GM19467 (cell line): ENCODE results near the gene WDR13.

Source experiments
- ATAC-seq: cut with Tn5 transposase; IDR thresholded peaks from one replicate; pipeline ENCODE4 v1.9.1; 2021; ENCODE audit warnings: mild to moderate bottlenecking, moderate library complexity; ENCODE audit not compliant: unreplicated experiment

The WDR13 gene

DNA sequence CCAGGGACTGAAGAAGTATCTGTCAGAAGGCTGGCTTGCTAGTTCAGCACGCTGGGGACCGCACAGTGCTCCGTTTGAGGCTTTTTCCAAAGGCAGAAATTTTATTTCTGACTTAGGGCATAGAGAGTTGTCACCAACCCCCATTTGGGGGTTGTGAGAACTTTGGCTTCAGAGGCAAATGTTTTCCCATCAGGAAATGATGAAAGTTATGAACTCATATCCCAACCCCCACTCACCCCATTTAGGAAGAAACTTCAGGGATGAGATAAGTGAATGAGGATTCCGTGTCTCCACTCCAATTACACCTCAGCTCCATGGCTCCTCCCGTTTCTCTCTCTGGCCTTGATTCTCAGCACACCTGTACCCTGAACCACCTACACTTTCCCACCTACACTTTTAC, 4.3 kb upstream of the WDR13 start:
- ATAC-seq, result no peak

DNA sequence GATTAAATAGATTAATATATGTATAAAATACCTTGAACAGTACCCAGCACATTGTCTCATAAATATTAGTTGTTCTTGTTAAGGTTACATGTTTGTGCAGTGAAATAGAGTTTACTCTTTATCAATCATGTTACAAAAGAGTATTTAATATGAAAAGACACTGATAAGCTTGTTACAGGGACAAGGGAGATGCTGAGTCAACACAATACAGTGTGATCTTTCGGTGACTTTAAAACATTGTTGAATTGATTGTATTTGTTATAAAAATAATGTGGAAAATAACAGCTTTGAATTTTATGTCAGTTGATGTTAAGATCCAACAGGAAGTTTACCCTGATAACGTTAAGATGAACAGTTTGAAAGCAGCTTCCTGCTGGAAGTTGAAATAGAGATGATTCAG, 1.4 kb upstream of the WDR13 start:
- ATAC-seq, result no peak

DNA sequence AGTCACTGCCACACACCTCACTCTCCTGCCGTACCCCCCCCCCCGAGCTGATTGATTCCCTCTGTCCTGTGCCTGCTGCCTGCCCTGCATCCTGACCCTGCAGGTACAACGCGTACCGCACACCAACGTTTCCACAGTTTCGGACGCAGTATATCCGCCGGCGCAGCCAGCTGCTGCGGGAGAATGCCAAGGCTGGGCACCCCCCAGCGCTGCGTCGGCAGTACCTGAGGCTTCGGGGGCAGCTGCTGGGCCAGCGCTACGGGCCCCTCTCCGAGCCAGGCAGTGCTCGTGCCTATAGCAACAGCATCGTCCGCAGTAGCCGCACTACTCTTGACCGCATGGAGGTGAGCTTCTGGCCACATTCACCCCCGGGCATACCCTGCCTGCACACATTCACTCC, 1.3 kb downstream of the WDR13 start:
- ATAC-seq, result no peak

DNA sequence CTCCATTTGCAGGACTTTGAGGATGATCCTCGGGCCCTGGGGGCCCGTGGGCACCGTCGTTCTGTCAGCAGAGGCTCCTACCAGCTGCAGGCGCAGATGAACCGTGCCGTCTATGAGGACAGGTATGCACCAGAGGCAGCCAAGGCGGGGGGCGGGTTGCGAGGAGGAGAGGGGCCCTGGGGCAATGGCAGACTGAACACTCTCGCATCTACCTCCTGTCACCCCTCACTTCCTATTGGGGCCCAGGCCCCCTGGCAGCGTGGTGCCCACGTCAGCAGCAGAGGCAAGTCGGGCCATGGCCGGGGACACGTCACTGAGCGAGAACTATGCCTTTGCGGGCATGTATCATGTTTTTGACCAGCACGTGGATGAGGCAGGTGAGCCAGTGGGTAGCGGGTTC, 2.0 kb downstream of the WDR13 start:
- ATAC-seq, result no peak

DNA sequence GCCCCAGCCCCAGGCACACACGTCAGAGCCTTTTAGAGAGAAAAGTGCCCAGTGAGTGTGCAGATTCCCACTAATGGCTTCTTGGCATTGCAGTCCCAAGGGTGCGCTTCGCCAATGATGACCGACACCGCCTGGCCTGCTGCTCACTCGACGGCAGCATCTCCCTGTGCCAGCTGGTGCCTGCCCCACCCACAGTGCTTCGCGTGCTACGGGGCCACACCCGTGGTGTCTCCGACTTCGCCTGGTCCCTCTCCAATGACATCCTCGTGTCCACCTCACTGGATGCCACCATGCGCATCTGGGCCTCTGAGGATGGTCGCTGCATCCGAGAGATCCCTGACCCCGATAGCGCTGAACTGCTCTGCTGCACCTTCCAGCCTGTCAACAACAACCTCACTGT, 2.9 kb downstream of the WDR13 start:
- no peak for ATAC-seq

DNA sequence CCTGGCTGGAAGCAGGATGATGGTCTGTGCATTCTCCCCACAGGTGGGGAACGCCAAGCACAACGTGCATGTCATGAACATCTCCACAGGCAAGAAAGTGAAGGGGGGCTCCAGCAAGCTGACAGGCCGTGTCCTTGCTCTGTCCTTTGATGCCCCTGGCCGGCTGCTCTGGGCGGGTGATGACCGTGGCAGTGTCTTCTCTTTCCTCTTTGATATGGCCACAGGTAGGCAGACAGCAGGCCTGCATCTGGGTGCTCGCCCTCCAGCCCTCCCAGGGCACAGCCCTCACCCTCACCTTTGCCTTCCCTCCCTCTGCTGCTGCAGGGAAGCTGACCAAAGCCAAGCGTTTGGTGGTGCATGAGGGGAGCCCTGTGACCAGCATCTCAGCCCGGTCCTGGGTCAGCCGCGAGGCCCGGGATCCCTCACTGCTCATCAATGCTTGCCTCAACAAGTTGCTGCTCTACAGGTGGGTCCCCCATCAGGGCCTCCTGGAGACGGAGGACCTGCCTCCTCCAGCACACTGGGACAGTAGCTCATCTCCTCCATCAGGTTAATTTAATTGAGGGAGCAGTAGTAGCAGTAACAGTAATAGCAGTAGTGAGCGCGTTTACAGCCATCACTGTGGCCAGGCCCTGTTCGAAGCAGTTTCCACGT, 4.6 kb downstream of the WDR13 start:
- ATAC-seq, result no peak

DNA sequence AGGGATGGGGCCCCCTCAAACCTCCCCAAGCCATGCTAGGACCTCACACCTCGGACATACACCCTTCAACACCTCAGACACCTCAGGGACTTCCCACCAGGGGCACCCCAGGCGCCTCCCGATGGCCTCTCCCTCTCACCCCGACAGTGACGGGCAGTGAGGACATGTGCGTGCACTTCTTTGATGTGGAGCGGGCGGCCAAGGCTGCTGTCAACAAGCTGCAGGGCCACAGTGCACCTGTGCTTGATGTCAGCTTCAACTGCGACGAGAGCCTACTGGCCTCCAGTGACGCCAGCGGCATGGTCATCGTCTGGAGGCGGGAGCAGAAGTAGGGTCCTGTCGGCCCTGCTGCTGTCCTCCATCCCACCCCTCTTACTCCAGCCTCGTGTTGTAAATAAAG, 7.4 kb downstream of the WDR13 start:
- ATAC-seq, result no peak

DNA sequence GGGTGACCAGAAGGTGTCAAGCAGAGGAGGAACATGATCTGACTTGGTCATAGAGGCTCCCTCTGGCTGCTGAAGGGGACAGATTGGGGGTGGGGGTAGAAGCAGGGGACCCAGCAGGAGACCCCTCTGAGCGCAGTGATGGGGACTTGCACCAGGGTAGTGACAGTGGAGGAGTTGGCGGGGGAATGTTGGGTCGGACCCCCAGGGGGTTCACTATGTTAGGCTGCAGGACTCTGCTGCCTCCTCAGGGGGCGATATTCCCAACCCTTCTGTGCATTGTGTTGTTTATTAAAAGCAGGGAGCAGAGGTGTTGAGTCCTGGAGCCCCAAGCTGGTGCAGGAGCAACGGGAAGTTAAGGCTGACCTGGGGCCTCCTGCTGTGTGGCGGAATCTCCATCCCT, 8.8 kb downstream of the WDR13 start:
- no peak for ATAC-seq

DNA sequence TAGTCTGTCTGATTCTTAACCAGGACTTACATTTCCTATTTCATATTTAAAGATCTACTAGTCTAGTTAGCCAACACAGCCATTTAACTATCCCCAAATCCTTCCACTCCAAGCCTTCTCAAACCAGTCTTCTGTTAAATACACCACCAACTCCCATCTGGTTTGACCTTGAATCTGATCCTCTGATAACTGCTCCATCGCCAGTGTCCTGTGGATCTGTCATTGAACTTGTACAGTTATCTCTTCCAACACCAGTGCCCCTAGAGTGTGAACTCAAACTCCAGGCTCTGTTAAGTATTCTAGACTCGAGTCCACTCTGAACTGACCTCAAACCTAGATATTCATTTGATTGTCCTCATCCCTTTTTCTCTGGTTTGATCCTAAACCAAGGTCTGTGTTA, 14.4 kb downstream of the WDR13 start:
- ATAC-seq, result no peak

DNA sequence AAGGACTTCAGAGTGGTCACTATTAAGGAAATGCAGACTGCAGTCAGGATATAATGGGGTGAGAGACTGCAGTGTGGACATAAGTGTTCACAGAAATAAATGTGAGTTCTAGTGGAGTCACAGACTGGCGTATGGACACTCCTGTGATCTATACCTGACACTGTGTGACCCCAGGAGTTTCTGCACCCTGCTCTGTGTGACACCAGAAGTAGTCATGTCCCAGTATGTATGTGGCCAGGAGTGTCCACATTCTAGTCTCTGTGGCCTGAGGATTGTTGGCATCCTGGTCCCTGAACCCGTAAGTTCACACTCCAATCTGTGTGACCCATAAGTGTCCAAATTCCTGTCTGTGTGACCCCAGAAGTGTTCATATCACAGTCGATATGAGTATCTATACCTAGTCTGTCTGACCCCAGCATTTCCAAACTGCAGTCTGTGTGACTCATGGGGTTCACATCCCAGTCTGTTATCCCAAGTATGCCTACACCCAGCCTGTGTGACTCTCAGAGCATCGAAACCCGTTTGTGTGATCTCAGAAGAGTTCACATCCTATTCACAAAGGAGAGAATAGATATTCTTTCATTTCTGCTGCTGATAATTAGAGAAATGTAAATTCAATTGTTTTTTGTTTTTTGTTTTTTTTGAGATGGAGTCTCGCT, 16.3 kb downstream of the WDR13 start:
- no peak for ATAC-seq

DNA sequence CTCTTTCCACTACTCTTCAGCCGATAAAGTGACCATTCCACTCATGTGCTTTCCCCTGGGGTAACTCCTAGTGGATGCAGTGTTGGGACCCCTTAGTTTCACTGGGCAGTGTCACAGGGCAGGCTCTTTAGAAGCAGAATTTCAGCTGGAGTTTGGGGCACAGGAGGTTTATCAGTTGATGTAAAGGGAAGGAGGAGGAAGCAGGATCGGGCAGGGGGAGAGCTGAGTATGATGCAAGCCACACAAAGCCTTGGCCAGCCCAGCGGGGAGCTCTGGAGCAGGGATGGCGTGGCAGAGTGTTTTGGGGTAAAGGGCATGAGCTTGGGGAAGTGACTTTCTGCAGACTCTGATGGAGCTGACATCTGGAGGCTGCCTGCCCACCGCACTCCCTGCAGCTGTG, 19.3 kb downstream of the WDR13 start:
- ATAC-seq, result no peak

DNA sequence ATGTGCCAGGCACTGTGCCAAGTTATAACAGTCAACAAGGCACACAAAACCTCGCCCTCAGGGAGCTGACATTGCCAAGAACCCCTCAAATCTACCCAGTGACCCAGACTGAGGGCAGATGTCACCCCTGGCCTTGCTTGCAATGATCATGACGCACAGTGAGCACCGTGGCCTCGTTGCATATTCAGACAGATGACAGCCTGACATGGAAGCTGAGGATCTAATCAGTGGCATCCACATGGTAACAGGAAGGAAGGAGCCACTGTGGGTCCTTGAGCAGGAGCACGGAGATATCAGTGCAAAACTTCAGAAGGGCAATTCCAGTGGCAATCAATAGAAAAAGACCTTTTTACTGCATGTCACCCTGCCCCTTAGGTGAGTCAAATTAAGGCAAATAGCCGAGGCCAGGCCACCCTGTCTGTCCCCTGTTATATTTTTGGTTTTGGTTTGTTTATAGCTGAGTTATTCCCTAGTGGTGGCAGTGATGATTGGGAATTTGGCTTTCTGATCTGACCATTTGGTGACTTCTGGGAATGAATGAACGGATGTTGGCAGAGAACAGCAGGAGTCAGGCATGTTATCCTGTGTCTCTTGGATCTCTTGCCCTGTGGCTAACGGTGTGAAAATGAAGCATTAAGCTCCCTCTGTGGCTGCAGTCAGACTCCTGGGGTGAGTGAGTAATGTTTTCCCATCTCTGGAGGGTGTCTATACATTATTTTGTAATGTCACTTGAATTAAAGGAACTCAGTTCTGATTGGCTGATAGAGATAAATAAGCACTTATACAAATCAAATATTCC, 20.4 kb downstream of the WDR13 start:
- ATAC-seq, result no peak

DNA sequence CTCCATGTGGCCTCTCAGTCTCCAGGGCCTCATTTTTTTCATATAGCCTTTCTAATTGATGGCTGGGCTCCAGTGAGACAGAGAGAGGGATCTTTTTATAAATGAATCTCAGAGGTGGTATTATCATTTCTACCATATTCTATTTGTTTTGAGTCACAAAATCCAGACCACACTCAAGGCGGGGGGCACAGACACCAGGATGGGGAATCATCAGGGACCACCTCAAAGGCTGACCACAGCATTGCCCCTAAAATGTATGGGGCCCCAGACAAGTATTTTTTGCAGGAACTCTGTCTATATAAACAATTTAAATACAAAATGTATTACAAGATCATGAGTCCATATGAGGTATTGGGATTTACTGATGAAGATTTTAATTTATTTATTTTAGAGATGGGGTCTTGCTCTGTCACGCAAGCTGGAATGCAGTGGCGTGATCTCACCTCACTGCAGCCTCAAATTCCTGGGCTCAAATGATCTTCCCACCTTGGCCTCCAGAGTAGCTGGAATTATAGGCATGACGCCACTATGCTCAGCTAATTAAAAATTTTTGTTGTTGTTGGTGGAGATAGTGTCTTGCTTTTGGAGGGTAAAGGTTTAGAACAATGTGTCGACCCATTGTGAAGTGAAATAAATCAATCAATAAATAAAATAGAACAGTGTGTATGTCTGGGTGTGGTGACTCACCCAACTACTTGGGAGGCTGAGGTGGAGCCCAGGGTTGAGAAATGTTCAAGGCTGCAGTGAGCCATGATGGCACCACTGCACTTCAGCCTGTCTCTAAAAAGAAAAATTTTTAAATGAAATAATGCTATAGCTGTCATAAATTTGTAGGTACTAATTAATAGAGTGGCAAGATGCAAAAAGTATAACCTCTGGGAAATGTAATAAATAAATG, 29.4 kb downstream of the WDR13 start:
- ATAC-seq, result no peak

DNA sequence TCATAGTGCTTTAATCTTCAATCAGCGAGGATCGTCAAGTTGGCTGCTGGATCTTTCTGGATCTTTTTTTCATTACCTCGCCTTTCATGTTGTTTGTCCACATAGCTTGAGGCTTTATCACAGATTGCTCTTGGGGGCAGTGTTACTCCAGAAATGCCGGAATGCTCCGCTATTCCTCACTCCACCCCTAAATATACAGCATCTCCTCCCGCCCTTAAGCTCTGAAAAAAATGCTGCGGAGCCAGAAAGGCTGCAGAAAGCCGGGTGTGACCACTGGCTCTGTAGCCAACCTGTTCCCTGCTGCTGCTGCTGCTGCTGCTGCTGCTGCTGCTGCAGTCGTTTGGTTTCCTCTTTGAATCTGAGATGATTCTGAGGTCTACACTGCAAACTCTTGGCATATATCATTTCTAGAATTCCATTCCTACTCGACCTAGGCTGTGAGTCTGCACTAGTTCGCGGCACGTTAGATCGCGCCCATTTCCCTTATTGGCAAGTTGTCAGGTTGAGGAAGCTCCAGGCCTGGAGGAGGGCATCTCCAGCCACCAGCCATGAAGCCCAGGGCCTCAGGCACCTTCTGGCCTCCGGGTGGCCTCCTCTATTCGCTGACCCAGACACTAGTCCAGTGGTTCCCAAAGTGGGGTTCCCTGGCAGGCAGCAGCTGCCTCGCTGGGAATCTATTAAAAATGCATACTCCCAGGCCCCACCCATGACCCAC, 34.2 kb downstream of the WDR13 start:
- no peak for ATAC-seq

DNA sequence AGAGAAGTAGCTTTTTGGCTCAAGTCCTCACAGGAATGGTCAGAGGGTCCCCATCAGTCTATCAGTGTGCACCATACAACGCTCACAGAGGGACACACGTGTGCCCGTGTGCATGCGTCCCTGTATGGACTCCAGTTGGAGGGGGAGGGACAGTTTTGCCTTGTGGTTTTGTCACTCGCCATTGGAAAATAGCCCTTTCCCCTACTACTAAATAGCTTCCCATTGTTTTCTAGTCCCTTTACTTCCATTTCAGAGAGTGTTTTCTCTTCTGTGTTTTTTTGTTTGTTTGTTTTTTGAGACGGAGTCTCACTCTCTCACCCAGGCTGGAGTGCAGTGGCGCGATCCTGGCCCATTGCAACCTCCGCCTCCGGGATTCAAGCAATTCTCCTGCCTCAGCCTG, 34.9 kb downstream of the WDR13 start:
- ATAC-seq, result no peak

DNA sequence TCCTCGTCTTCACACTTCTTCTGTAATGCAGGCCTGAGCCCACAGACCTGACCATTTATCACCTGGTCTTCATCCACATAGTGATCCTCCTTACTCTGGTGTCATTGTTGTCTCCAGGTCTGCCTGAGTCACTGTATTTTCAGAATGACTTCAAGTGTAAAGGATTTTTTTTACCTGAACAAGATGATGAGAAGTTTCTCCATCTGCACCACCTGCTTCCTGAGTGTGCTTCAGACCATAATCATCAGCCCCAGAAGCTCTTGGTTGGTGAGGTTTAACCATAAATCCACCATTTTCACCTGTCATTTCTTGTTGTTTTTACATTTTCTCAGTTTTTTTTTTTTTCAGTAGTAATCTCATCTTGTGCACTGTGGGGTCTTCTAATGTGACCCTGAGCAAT, 39.0 kb downstream of the WDR13 start:
- no peak for ATAC-seq

DNA sequence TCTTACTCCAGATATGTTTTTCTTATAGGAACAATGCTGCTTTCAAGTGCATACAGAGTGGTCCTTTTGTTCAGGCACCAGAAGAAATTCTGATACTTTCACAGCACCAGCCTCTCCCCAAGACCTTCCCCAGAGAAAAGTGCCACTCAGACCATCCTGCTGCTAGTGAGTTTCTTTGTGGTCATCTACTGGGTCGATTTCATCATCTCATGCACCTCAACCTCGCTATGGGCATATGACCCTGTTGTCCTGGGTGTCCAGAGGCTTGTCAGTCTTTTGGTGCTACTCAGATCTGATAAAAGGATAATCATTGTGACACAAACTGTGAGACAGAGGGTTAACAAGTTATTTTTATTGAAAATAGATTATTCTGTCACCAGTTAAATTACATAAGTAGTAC, 39.5 kb downstream of the WDR13 start:
- ATAC-seq, result no peak

DNA sequence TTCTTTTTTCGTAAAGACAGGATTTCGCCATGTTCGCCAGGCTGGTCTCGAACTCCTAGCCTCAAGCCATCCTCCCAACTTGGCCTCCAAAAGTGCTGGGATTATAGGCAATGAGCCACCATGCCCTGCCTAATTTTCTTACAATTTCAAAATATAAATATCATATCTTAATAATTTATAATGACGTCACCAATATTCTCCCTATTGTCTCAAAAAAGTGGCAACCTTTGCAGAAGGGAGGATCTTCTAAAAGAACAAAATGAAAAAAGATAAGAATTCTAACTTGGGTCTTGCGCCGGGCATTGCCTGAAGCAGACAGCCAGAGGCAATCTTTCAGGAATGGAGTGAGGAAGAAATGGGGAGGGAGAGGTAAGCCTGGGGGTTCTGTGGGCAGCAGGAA, 48.4 kb downstream of the WDR13 start:
- ATAC-seq, result no peak

DNA sequence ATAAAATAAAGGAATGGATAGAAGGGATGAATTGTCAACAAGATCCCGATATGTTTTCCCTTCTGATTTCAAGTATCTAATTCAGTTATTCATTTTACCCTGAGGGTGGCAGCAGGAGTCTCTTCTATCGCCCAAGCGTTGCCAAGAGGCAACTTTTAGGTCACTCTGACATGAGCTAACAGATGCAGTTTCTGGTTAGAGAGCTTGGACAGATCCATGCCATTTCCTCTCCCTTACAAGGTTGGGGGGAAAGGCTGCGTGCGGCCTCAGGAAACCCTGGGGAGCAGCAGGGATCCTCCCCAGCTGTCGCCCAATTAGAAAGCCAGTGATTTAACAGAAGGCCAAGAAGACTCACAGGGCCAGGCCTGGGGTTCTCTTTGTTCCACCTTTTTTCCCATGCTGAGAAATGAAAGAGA, 51.1 kb downstream of the WDR13 start:
- ATAC-seq, result no peak

DNA sequence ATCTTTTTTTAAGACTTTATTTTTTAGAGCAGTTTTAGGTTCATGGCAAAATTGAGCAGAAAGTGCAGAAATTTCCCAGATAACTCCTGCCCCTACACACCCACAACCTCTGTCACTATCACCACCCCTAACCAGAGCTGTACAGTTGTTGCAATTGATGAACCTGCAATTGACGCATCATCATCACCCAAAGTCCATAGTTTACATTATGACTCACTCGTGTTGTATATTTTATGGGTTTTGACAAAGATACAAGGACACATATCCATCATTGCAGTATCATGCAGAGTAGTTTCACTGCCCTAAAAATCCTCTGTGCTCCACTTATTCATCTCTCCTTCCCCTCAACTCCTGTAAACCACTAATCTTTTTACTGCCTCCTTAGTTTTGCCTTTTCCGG, 51.8 kb downstream of the WDR13 start:
- ATAC-seq, result no peak
